ENCODE measurements around the gene EVX2.

EVX2 gene

GRCh38 chr2:176039375-176039774, 44.4 kb downstream of the EVX2 start:
- DNase-seq: no peak

- no peak for DNase-seq
Measured at GRCh38 chr2:176038694-176039093, 45.1 kb downstream of the EVX2 start.

GRCh38 chr2:176035013-176035691, 48.6 kb downstream of the EVX2 start:
- no peak for DNase-seq

GRCh38 chr2:176027806-176028205, 56.0 kb downstream of the EVX2 start:
- DNase-seq: no peak
